ENCODE data around the gene ZGLP1.

ZGLP1 gene

GRCh38 chr19:10279737-10280442 is 29.7 kb downstream of the ZGLP1 start:
- peaks cover 12% of the 10 kb centered on the region for H3K36me3 ChIP-seq (ENCODE audit: insufficient read depth, low read length)
- no peaks in the 10 kb centered on the region for H3K4me1 ChIP-seq (ENCODE audit: insufficient read depth, low read length)
- no peak overlapping the region for H3K4me3 ChIP-seq (ENCODE audit: low read depth in 1 of 2, low read length in 2 of 2)
- no peaks in the 10 kb centered on the region for H3K79me2 ChIP-seq (ENCODE audit: insufficient read depth, low read length)
- no peak for ATAC-seq (ENCODE audit: insufficient read depth, low read depth)
- H3K9ac ChIP-seq (ENCODE audit: low read depth, low read length) = no peak overlapping the region
- TF ChIP-seq, protein P1, sequence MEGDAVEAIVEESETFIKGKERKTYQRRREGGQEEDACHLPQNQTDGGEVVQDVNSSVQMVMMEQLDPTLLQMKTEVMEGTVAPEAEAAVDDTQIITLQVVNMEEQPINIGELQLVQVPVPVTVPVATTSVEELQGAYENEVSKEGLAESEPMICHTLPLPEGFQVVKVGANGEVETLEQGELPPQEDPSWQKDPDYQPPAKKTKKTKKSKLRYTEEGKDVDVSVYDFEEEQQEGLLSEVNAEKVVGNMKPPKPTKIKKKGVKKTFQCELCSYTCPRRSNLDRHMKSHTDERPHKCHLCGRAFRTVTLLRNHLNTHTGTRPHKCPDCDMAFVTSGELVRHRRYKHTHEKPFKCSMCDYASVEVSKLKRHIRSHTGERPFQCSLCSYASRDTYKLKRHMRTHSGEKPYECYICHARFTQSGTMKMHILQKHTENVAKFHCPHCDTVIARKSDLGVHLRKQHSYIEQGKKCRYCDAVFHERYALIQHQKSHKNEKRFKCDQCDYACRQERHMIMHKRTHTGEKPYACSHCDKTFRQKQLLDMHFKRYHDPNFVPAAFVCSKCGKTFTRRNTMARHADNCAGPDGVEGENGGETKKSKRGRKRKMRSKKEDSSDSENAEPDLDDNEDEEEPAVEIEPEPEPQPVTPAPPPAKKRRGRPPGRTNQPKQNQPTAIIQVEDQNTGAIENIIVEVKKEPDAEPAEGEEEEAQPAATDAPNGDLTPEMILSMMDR (IDR thresholded peaks at IDR 0.05; ENCODE audit: borderline replicate concordance, extremely low read depth, low read length, poor library complexity, severe bottlenecking) = no peak
- no peak for TF ChIP-seq EZH2 (IDR thresholded peaks at IDR 0.05; ENCODE audit: borderline replicate concordance, low read depth, low read length, severe bottlenecking)
- no peaks in the 10 kb centered on the region for H3K27me3 ChIP-seq (ENCODE audit: insufficient read depth, low read length, poor library complexity)
- H3K9me3 ChIP-seq (ENCODE audit: insufficient read depth, low read length, severe bottlenecking) = no peaks in the 10 kb centered on the region
- no peak overlapping the region for H3K4me2 ChIP-seq (ENCODE audit: insufficient read depth, low read length)
- no peak for DNase-seq
- no peak overlapping the region for H2AFZ ChIP-seq (ENCODE audit: low read depth, low read length)
- no peak overlapping the region for H3K27ac ChIP-seq (ENCODE audit: low read length)
- no peaks in the 10 kb centered on the region for H4K20me1 ChIP-seq (ENCODE audit: insufficient read depth, low read length)

- H2AFZ ChIP-seq (ENCODE audit: low read depth, low read length) = no peak overlapping the region
- ATAC-seq (ENCODE audit: insufficient read depth, low read depth) (no peak), DNase-seq (no peak)
- no peaks in the 10 kb centered on the region for H4K20me1 ChIP-seq (ENCODE audit: insufficient read depth, low read length)
- H3K79me2 ChIP-seq (ENCODE audit: insufficient read depth, low read length) = no peaks in the 10 kb centered on the region
- no peak overlapping the region for H3K4me2 ChIP-seq (ENCODE audit: insufficient read depth, low read length)
- no peaks in the 10 kb centered on the region for H3K9me3 ChIP-seq (ENCODE audit: insufficient read depth, low read length, severe bottlenecking)
- H3K36me3 ChIP-seq (ENCODE audit: insufficient read depth, low read length) = peaks cover 12% of the 10 kb centered on the region; the same call in 1 of the 2 replicates
- H3K4me1 ChIP-seq (ENCODE audit: insufficient read depth, low read length) = no peaks in the 10 kb centered on the region
- TF ChIP-seq, protein P1 (IDR thresholded peaks at IDR 0.05; ENCODE audit: borderline replicate concordance, extremely low read depth, low read length, poor library complexity, severe bottlenecking) = no peak
- no peak for TF ChIP-seq EZH2 (IDR thresholded peaks at IDR 0.05; ENCODE audit: borderline replicate concordance, low read depth, low read length, severe bottlenecking)
- no peaks in the 10 kb centered on the region for H3K27me3 ChIP-seq (ENCODE audit: insufficient read depth, low read length, poor library complexity)
- no peak overlapping the region for H3K4me3 ChIP-seq (ENCODE audit: low read depth in 1 of 2, low read length in 2 of 2)
- no peak overlapping the region for H3K27ac ChIP-seq (ENCODE audit: low read length)
- H3K9ac ChIP-seq (ENCODE audit: low read depth, low read length) = no peak overlapping the region
Observed at GRCh38 chr19:10278935-10279334, 30.7 kb downstream of the ZGLP1 start.

- no peak overlapping the region for H3K9ac ChIP-seq (ENCODE audit: low read depth, low read length)
- H3K4me2 ChIP-seq (ENCODE audit: insufficient read depth, low read length) = no peak overlapping the region
- H3K9me3 ChIP-seq (ENCODE audit: insufficient read depth, low read length, severe bottlenecking) = no peaks in the 10 kb centered on the region
- no peaks in the 10 kb centered on the region for H3K27me3 ChIP-seq (ENCODE audit: insufficient read depth, low read length, poor library complexity)
- no peaks in the 10 kb centered on the region for H3K4me1 ChIP-seq (ENCODE audit: insufficient read depth, low read length)
- TF ChIP-seq EZH2 (IDR thresholded peaks at IDR 0.05; ENCODE audit: borderline replicate concordance, low read depth, low read length, severe bottlenecking) = no peak
- TF ChIP-seq, protein P1 (IDR thresholded peaks at IDR 0.05; ENCODE audit: borderline replicate concordance, extremely low read depth, low read length, poor library complexity, severe bottlenecking) = no peak
- DNase-seq (no peak), ATAC-seq (ENCODE audit: insufficient read depth, low read depth) (no peak)
- no peak overlapping the region for H3K27ac ChIP-seq (ENCODE audit: low read length)
- H3K79me2 ChIP-seq (ENCODE audit: insufficient read depth, low read length) = no peaks in the 10 kb centered on the region
- H3K4me3 ChIP-seq (ENCODE audit: low read depth in 1 of 2, low read length in 2 of 2) = no peak overlapping the region
- H2AFZ ChIP-seq (ENCODE audit: low read depth, low read length) = no peak overlapping the region
- peaks cover 5% of the 10 kb centered on the region; the same call in 1 of the 2 replicates for H3K36me3 ChIP-seq (ENCODE audit: insufficient read depth, low read length)
- no peaks in the 10 kb centered on the region for H4K20me1 ChIP-seq (ENCODE audit: insufficient read depth, low read length)
Observed at GRCh38 chr19:10277795-10278589, 31.6 kb downstream of the ZGLP1 start.

Data from DND-41 (cell line).